ENCODE measurements around the gene SLC7A8. TPM values are rescaled to one million over a fixed set of nuclear protein-coding genes. Genes with fewer than 3 reads are reported as not detected.

Gene SLC7A8
- total and polyA plus RNA-seq, 2 donors = 3.2 to 15.0 TPM

- H3K27ac ChIP-seq (ENCODE audit: low read depth in 1 of 2, low read length in 1 of 2) = no peak overlapping the region
Observed at GRCh38 chr14:23136566-23137133, 46.8 kb downstream of the SLC7A8 start.

GRCh38 chr14:23132970-23133369 lies 50.5 kb downstream of the SLC7A8 start:
- Histone ChIP-seq H3K4me3 (ENCODE audit: low read length in 2 of 2) (no peak overlapping the region), H3K9me3 (ENCODE audit: control insufficient read depth in 2 of 2, insufficient read depth in 1 of 2, low read length in 1 of 2) (no peaks in the 10 kb centered on the region), H3K27ac (ENCODE audit: low read depth in 1 of 2, low read length in 1 of 2) (no peak overlapping the region), H3K36me3 (ENCODE audit: control insufficient read depth in 2 of 2, insufficient read depth in 2 of 2, low read length in 1 of 2) (no peaks in the 10 kb centered on the region), H3K27me3 (ENCODE audit: control insufficient read depth in 2 of 2, insufficient read depth in 1 of 2, low read length in 1 of 2) (peaks cover 0 to 4% of the 10 kb centered on the region in 2 donors), H3K4me1 (ENCODE audit: control insufficient read depth in 2 of 2, insufficient read depth in 2 of 2, low read length in 2 of 2) (no peaks in the 10 kb centered on the region)
- no peak for DNase-seq (ENCODE audit: low read depth in 6 of 9, low spot score in 9 of 9)
- 53% methylated on average over 8 of the region's 8 CpGs for WGBS

More at GRCh38 chr14:23136566-23137133, 46.8 kb downstream of the SLC7A8 start:
- 94% methylated on average over 16 of the region's 16 CpGs for WGBS
- no peak overlapping the region for H3K4me3 ChIP-seq (ENCODE audit: low read length in 2 of 2)
- H3K27me3 ChIP-seq (ENCODE audit: control insufficient read depth in 2 of 2, insufficient read depth in 1 of 2, low read length in 1 of 2) = no peaks in the 10 kb centered on the region
- no peak for DNase-seq (ENCODE audit: low read depth in 6 of 9, low spot score in 9 of 9)
- no peaks in the 10 kb centered on the region for H3K4me1 ChIP-seq (ENCODE audit: control insufficient read depth in 2 of 2, insufficient read depth in 2 of 2, low read length in 2 of 2)
- no peaks in the 10 kb centered on the region for H3K9me3 ChIP-seq (ENCODE audit: control insufficient read depth in 2 of 2, insufficient read depth in 1 of 2, low read length in 1 of 2)
- no peaks in the 10 kb centered on the region for H3K36me3 ChIP-seq (ENCODE audit: control insufficient read depth in 2 of 2, insufficient read depth in 2 of 2, low read length in 1 of 2)

GRCh38 chr14:23131482-23131881 lies 52.0 kb downstream of the SLC7A8 start:
- no peaks in the 10 kb centered on the region for H3K4me1 ChIP-seq (ENCODE audit: control insufficient read depth in 2 of 2, insufficient read depth in 2 of 2, low read length in 2 of 2)
- H3K9me3 ChIP-seq (ENCODE audit: control insufficient read depth in 2 of 2, insufficient read depth in 1 of 2, low read length in 1 of 2) = no peaks in the 10 kb centered on the region
- no peak overlapping the region for H3K4me3 ChIP-seq (ENCODE audit: low read length in 2 of 2)
- peaks cover 0 to 4% of the 10 kb centered on the region in 2 donors for H3K27me3 ChIP-seq (ENCODE audit: control insufficient read depth in 2 of 2, insufficient read depth in 1 of 2, low read length in 1 of 2)
- WGBS = 95% methylated on average over 5 of the region's 5 CpGs
- no peaks in the 10 kb centered on the region for H3K36me3 ChIP-seq (ENCODE audit: control insufficient read depth in 2 of 2, insufficient read depth in 2 of 2, low read length in 1 of 2)
- H3K27ac ChIP-seq (ENCODE audit: low read depth in 1 of 2, low read length in 1 of 2) = no peak overlapping the region
- DNase-seq (ENCODE audit: low read depth in 6 of 9, low spot score in 9 of 9) = no peak

- Histone ChIP-seq H3K27ac (ENCODE audit: low read depth in 1 of 2, low read length in 1 of 2) (no peak overlapping the region), H3K4me3 (ENCODE audit: low read length in 2 of 2) (no peak overlapping the region), H3K9me3 (ENCODE audit: control insufficient read depth in 2 of 2, insufficient read depth in 1 of 2, low read length in 1 of 2) (no peaks in the 10 kb centered on the region), H3K27me3 (ENCODE audit: control insufficient read depth in 2 of 2, insufficient read depth in 1 of 2, low read length in 1 of 2) (peaks cover 0 to 4% of the 10 kb centered on the region in 2 donors), H3K4me1 (ENCODE audit: control insufficient read depth in 2 of 2, insufficient read depth in 2 of 2, low read length in 2 of 2) (no peaks in the 10 kb centered on the region), H3K36me3 (ENCODE audit: control insufficient read depth in 2 of 2, insufficient read depth in 2 of 2, low read length in 1 of 2) (no peaks in the 10 kb centered on the region)
- WGBS = 62% methylated on average over 3 of the region's 3 CpGs
- DNase-seq (ENCODE audit: low read depth in 6 of 9, low spot score in 9 of 9) = no peak
Observed at GRCh38 chr14:23130871-23131270, 52.6 kb downstream of the SLC7A8 start.

- 97% methylated on average over 7 of the region's 7 CpGs for WGBS
- Histone ChIP-seq H3K27me3 (ENCODE audit: control insufficient read depth in 2 of 2, insufficient read depth in 1 of 2, low read length in 1 of 2) (peaks cover 0 to 7% of the 10 kb centered on the region in 2 donors), H3K36me3 (ENCODE audit: control insufficient read depth in 2 of 2, insufficient read depth in 2 of 2, low read length in 1 of 2) (no peaks in the 10 kb centered on the region), H3K4me3 (ENCODE audit: low read length in 2 of 2) (no peak overlapping the region), H3K9me3 (ENCODE audit: control insufficient read depth in 2 of 2, insufficient read depth in 1 of 2, low read length in 1 of 2) (no peaks in the 10 kb centered on the region), H3K4me1 (ENCODE audit: control insufficient read depth in 2 of 2, insufficient read depth in 2 of 2, low read length in 2 of 2) (no peaks in the 10 kb centered on the region), H3K27ac (ENCODE audit: low read depth in 1 of 2, low read length in 1 of 2) (no peak overlapping the region)
- DNase-seq (ENCODE audit: low read depth in 6 of 9, low spot score in 9 of 9) = no peak
Observed at GRCh38 chr14:23129759-23130316, 53.6 kb downstream of the SLC7A8 start.

- no peak overlapping the region for H3K27ac ChIP-seq (ENCODE audit: low read depth in 1 of 2, low read length in 1 of 2)
- 90% methylated on average over 7 of the region's 7 CpGs for WGBS
- no peaks in the 10 kb centered on the region for H3K36me3 ChIP-seq (ENCODE audit: control insufficient read depth in 2 of 2, insufficient read depth in 2 of 2, low read length in 1 of 2)
Observed at GRCh38 chr14:23128969-23129758, 54.3 kb downstream of the SLC7A8 start.

GRCh38 chr14:23127861-23128260 lies 55.6 kb downstream of the SLC7A8 start:
- DNase-seq (ENCODE audit: low read depth in 6 of 9, low spot score in 9 of 9) = no peak
- H3K27ac ChIP-seq (ENCODE audit: low read depth in 1 of 2, low read length in 1 of 2) = no peak overlapping the region
- peaks cover 0 to 7% of the 10 kb centered on the region in 2 donors for H3K27me3 ChIP-seq (ENCODE audit: control insufficient read depth in 2 of 2, insufficient read depth in 1 of 2, low read length in 1 of 2)
- H3K9me3 ChIP-seq (ENCODE audit: control insufficient read depth in 2 of 2, insufficient read depth in 1 of 2, low read length in 1 of 2) = no peaks in the 10 kb centered on the region
- no peaks in the 10 kb centered on the region for H3K36me3 ChIP-seq (ENCODE audit: control insufficient read depth in 2 of 2, insufficient read depth in 2 of 2, low read length in 1 of 2)
- 95% methylated on average over 3 of the region's 3 CpGs for WGBS
- no peak overlapping the region for H3K4me3 ChIP-seq (ENCODE audit: low read length in 2 of 2)
- no peaks in the 10 kb centered on the region for H3K4me1 ChIP-seq (ENCODE audit: control insufficient read depth in 2 of 2, insufficient read depth in 2 of 2, low read length in 2 of 2)

More at GRCh38 chr14:23128969-23129758, 54.3 kb downstream of the SLC7A8 start:
- DNase-seq (ENCODE audit: low read depth in 6 of 9, low spot score in 9 of 9) = no peak
- peaks cover 0 to 7% of the 10 kb centered on the region in 2 donors for H3K27me3 ChIP-seq (ENCODE audit: control insufficient read depth in 2 of 2, insufficient read depth in 1 of 2, low read length in 1 of 2)
- H3K9me3 ChIP-seq (ENCODE audit: control insufficient read depth in 2 of 2, insufficient read depth in 1 of 2, low read length in 1 of 2) = no peaks in the 10 kb centered on the region
- H3K4me3 ChIP-seq (ENCODE audit: low read length in 2 of 2) = no peak overlapping the region
- no peaks in the 10 kb centered on the region for H3K4me1 ChIP-seq (ENCODE audit: control insufficient read depth in 2 of 2, insufficient read depth in 2 of 2, low read length in 2 of 2)

- no peak overlapping the region for H3K4me3 ChIP-seq (ENCODE audit: low read length in 2 of 2)
- H3K27me3 ChIP-seq (ENCODE audit: control insufficient read depth in 2 of 2, insufficient read depth in 1 of 2, low read length in 1 of 2) = peaks cover 0 to 7% of the 10 kb centered on the region in 2 donors
- no peak overlapping the region for H3K27ac ChIP-seq (ENCODE audit: low read depth in 1 of 2, low read length in 1 of 2)
- no peak for DNase-seq (ENCODE audit: low read depth in 6 of 9, low spot score in 9 of 9)
- WGBS = 96% methylated on average over 8 of the region's 8 CpGs
- no peaks in the 10 kb centered on the region for H3K4me1 ChIP-seq (ENCODE audit: control insufficient read depth in 2 of 2, insufficient read depth in 2 of 2, low read length in 2 of 2)
- no peaks in the 10 kb centered on the region for H3K36me3 ChIP-seq (ENCODE audit: control insufficient read depth in 2 of 2, insufficient read depth in 2 of 2, low read length in 1 of 2)
- H3K9me3 ChIP-seq (ENCODE audit: control insufficient read depth in 2 of 2, insufficient read depth in 1 of 2, low read length in 1 of 2) = no peaks in the 10 kb centered on the region
Observed at GRCh38 chr14:23126548-23127278, 56.7 kb downstream of the SLC7A8 start.
